ENCODE measurements around the gene ARID3B.
"Not testable (repeated sequence)": the region's sequence is repeated elsewhere in the genome, so short reads cannot be mapped to it uniquely, and the experiment has no call there.

ARID3B gene

DNA sequence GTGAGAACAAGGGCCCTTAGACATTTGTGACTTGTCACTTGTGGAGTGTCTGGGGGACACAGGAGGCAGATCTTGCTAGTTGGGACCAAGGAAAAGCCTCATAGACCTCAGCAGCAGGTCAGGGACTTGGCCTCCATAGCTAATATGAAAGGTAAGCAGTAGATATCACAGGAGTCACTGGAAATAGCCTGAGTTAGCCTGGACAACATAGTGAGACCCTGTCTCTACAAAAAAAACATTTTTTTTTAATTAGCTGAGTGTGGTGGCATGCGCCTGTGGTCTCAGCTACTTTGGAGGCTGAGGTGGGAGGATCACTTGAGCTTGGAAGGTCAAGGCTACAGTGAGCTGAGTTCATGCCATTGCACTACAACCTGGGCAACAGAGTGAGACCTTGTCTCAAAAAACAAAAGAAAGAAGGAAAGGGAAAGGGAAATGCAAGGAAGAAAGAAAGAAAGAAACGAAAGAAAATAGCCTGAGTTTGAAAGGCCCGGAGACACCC, 37.5 kb downstream of the ARID3B start:
- DNase-seq: no peak

- no peak for DNase-seq
Observed at GRCh38 chr15:74579001-74579400, 38.0 kb downstream of the ARID3B start.

- no peak for DNase-seq
Observed at GRCh38 chr15:74580538-74581350, 39.7 kb downstream of the ARID3B start.

- DNase-seq: no peak
Observed at GRCh38 chr15:74584204-74584603, 43.2 kb downstream of the ARID3B start.

DNA sequence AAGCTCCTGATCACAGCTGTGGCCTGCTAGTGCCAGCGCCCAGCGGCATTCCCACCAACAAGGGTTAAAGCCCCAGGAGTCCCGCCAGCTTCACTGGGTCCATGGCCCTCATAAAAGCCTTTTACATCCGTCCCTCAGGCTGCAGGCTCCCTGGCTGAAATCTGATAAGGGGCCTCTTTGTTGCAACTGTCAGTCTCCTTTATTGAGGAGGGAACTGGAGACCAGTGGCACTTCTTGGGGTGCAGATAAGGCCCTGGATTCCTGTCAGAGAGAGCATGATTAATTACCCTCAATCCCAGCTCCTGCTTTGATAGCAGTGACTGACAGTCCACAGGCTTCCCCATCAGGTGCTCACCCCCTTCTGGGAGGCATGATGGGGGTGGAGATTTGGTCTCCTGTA, 43.8 kb downstream of the ARID3B start:
- no peak for DNase-seq

DNA sequence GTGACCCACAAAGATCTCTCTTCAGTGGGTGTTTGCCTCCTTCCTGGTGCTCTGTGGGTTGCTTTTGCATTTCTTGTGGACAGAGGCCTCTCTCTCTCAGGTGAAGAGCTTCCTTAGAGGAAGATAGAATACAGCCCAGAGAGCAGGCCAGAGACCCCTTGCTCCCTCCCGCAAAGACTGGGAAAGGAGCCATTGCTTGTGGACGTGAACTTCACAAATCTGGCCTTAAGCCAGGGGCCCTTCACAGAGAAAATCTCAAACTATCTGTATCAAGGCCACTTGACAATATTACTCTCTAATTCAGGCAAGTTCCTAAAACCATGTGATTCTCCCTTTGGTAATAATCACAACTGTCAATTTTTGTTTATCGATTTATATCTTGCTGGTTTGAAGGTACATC, 44.2 kb downstream of the ARID3B start:
- no peak for DNase-seq

GRCh38 chr15:74585857-74586256, 44.8 kb downstream of the ARID3B start:
- DNase-seq: no peak

DNA sequence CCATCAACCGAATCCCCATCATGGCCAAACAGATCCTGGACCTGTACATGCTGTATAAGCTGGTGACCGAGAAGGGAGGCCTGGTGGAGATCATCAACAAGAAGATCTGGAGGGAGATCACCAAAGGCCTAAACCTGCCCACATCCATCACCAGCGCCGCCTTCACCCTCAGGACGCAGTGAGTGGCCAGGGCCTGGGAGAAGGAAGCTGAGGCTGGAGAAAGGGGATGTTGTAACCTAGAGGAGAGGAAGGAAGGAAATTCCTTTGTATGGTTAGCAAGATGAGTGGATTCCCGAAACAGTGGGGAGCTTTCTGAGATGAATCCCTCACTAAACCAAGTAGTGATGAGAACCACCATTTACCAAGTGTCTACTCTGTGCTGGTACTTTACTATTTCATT, 48.8 kb downstream of the ARID3B start:
- DNase-seq: no peak

DNA sequence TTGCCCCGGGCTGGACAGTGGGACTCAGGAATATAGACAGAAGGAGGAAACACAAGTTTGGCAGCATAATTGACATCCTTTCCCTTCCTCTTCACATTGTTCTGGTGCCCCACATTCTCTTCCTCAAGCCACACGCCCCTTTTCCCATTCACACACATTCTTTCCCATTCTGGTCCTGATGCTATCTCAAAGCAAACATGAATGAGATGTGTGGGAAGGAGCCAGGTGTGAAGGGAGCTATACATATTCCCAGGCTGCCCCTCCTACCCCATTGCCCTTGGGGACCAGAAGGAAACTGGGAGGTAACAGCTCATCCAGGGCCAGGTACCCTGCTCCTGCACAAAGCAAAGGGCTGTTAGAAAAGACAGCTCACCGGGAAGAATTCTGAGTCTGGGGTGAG, 51.2 kb downstream of the ARID3B start:
- no peak for DNase-seq

DNA sequence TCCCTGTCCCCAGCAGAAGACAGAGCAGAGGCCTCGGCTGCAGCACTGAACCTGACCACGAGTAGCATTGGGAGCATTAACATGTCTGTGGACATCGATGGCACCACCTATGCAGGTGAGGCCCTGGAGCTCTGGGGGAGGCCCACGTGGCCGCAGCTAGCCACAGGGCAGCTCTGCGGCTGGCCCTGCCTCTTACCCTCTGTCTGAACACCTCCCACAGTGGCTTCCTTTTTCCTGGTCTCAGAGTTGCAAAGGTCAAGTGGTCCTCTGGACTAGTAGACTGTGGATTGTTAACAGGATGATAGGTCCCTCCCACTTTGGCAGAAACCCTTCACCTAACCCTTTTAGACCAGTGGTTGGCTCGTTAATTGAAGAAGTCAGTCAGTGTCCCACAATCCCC, 52.1 kb downstream of the ARID3B start:
- no peak for DNase-seq

DNA sequence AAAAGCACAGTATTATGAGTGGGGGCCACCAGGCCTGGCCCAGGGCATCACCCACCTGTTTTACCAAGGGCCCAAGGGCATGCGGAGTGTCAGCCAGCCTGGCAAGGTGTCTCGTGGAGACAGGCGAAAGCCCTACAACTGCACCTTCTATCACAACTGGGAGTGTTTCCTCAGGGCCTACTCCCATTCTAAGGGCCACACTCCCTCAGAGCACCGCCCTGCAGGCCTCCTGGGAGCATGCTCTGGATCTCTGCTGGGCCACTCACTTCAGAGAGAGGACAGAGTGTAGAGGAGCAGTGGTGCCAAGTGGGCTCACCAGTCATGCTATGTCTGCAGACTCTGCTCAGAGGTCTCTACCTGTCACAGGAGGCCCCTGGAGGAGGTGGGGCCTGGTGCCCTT, 53.4 kb downstream of the ARID3B start:
- DNase-seq: no peak

GRCh38 chr15:74595271-74595670, 54.3 kb downstream of the ARID3B start:
- no peak for DNase-seq

DNA sequence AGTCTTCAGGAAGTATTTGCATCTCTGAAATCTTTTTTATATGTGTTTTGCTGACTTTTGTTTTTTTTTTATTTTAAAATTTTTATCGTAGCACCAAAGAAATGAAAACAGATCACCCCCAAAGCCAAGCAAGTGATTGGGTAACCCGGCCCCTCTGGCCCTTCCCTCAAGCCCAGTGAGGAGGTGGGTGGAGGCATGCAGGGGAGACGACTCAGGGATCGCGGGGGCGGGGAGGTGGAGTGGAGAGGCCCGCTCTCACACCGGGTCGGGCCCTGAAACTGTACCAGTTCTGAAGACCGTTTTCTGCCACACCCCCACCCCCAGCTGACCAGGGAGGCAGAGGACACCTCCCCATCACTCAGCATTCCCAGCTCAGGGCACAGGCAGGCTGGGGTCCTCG, 55.7 kb downstream of the ARID3B start:
- DNase-seq: not testable (repeated sequence)

DNA sequence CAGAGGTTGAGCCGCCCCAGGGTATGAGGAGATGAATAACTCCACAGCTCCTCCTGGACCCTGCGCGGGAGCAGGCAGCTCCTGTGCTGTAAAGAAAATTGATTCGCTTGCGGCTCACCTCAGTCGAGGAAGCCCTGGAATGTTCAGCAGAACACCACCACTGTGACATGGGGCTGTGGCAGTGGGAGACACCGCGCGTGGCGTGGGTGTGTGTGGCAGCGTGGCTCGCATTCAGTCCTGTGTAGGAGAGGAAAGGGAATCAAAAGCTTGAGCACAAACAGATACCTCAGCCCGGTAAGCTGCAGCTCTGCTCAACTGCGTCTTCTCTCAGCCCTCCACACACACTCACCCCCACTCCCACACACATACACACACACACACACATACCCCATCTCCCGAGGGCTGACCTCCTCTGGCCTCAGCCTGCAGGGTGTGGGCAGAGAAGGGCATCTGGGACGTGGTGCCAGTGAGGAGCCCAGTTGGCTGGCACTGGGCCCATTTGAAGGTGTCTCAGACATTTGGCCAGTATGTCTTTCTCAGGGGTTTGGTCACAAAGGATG, 56.2 kb downstream of the ARID3B start:
- DNase-seq: not testable (repeated sequence)

GRCh38 chr15:74598126-74598842, 57.3 kb downstream of the ARID3B start:
- DNase-seq: peak; percentile 68 to 73

- no peak for DNase-seq
Observed at GRCh38 chr15:74599156-74599555, 58.1 kb downstream of the ARID3B start.

- no peak for DNase-seq
Observed at GRCh38 chr15:74603026-74603788, 62.2 kb downstream of the ARID3B start.

DNA sequence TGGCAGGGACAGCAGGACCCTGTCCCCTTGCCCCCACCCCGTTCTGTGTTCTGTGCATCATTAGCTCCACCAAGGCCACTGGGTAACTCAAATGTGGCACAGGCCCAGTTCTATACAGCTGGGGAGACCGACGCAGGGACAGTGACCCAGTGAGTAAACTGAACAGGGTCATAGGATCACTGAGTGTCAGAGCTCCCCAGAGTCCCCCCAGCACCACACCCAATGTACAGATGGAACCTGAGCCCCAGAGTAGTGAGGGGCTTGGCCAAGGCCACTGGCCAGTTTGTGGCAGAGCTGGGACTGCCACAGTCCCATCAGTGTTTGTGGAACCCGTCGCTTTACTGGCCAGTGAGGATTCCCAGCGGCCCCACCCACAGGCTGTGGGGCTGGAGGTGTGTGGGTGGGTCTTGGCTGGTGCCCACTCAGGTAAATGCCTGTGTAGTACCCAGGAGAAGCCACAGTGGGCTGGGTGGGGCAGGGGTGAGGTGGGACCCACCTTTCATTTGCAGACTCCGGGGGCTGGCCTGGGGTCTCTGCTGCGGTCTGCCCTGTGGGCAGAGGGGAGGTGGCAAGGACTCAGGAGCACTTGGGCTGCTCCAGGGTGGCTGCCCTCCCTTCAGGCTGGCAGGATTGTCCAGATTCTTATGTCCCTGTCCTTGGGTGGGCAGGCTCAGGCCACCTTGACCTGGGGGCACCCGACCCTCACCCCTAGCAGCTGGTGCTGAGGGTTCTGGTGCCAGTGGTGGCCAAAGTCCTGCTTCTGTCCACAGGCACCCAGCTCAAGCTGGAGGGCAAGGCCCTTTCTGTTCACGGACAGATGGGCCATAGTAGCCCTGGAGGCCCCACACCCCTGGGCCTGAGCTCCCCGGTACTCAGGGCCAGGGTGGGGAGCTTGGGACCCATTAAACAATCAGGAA, 63.0 kb downstream of the ARID3B start:
- no peak for DNase-seq

- DNase-seq: no peak
Observed at GRCh38 chr15:74604983-74605794, 64.2 kb downstream of the ARID3B start.

DNA sequence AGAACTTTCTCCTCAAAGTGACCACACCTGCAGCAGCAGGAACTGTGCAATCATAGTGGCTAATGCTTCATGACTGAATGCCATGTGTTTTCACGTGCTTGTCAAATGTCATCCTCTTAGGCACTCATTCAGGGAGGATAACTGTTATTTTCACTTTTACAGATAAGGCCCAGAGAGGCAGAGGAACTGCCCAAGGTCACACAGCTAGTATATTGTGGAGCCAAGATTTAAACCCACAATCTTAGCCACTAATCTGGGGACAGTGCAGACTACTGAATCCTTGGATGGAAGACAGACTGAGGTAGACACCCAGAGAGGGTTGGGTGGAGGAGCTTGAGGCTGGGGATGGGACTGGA, 64.8 kb downstream of the ARID3B start:
- DNase-seq: no peak

- DNase-seq: no peak
Observed at GRCh38 chr15:74608786-74609185, 67.8 kb downstream of the ARID3B start.
